ENCODE data around the gene SHC2.

Gene SHC2

DNA sequence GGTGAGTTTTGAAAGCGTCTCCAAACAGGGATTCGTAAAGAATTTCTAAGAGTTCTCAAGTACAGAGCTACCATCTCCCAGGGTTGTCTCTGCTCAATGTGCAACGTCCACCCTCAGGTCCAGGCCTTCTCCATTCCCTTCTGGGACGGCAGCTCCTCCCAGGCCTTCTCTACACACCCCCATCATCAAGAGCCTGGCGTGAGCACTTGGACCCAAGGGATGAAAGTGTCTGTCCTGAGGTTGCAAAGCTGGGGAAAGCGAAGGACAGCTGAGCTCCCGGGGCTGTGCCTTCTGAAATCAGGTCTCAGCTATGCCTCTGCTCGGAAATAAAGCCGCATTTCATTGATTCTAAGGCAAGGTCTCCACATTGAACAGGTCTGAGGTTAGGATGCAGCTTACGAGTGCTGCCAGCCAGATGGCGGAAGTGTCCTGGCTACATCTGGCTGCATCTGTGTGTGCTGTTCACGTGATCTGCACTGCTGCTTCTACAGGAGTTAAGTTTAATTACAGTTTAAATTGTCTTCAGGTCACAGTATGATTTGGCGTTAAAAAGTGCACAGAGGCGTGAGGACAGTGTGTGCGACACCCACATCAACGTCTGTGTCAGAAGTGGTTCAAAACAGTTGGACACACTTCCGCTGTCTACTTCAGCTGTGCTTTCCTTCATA lies 89.2 kb downstream of the SHC2 start:
- H3K9me3 ChIP-seq (ENCODE audit: control insufficient read depth, insufficient read depth, low read length): no peaks in the 10 kb centered on the region
- no peaks in the 10 kb centered on the region for H3K4me1 ChIP-seq (ENCODE audit: control insufficient read depth, insufficient read depth, low read length)
- H3K27me3 ChIP-seq (ENCODE audit: control insufficient read depth, insufficient read depth, low read length): no peaks in the 10 kb centered on the region
- no peak overlapping the region for H3K9ac ChIP-seq (ENCODE audit: low read depth, low read length)
- H3K27ac ChIP-seq (ENCODE audit: low read depth, low read length): no peak overlapping the region
- H3K36me3 ChIP-seq (ENCODE audit: control insufficient read depth, insufficient read depth, low read length): no peaks in the 10 kb centered on the region
- H3K4me3 ChIP-seq (ENCODE audit: low read depth, low read length): no peak overlapping the region

DNA sequence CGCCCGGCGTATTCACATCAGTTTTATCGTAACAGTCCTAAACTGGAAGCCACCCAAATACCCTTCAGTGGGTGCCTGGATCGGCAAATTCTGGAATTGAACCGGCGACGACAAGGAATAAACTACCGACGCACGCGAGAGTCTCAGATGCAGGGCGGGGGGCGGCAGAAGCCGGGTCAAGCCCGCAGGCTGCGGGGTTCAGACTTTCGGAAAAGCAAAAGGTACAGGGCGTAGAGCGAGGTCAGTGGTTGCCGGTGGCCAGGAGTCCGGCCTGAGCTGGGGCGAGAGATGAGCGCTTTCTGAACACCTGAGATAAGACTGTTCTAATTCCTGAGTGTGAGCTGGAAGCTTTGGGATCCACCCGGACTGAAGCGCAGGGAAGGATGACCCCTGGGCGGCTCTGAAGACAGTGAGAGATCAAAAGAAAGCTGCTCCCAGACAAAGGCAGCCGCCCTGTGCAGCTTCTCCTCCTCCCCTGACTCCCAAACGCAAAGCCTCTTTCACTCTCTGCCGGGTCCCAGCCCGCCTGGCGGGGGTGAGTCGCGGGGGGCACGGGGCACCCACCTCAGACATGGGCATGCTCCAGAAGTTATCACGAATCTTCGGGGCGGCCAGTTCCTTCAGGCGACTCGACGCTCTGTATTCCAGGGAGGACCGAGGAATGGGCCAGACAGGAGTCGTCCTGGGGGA lies 90.0 kb downstream of the SHC2 start:
- no peaks in the 10 kb centered on the region for H3K27me3 ChIP-seq (ENCODE audit: control insufficient read depth, insufficient read depth, low read length)
- no peaks in the 10 kb centered on the region for H3K36me3 ChIP-seq (ENCODE audit: control insufficient read depth, insufficient read depth, low read length)
- no peaks in the 10 kb centered on the region for H3K4me1 ChIP-seq (ENCODE audit: control insufficient read depth, insufficient read depth, low read length)
- H3K9me3 ChIP-seq (ENCODE audit: control insufficient read depth, insufficient read depth, low read length): no peaks in the 10 kb centered on the region
- H3K4me3 ChIP-seq (ENCODE audit: low read depth, low read length): no peak overlapping the region
- H3K9ac ChIP-seq (ENCODE audit: low read depth, low read length): no peak overlapping the region
- H3K27ac ChIP-seq (ENCODE audit: low read depth, low read length): no peak overlapping the region

DNA sequence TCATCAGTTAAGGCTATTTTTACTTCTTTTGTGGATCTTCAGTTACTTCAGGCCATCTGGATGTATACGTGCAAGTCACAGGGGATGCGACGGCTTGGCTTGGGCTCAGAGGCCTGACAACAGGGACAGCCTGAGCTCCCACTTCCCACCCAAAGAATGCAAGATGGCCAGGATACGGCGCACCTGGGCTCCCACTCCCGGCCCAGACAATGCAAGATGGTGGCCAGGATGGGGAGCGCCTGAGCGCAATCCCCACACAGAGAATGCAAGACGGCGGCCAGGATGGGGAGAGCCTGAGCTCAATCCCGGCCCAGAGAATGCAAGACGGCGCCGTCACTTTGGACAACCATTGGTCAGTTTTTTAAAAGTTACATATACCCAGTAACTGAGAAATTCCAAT lies 91.0 kb downstream of the SHC2 start:
- Histone ChIP-seq H3K9ac (ENCODE audit: low read depth, low read length) (no peak overlapping the region), H3K4me1 (ENCODE audit: control insufficient read depth, insufficient read depth, low read length) (no peaks in the 10 kb centered on the region), H3K27ac (ENCODE audit: low read depth, low read length) (no peak overlapping the region), H3K27me3 (ENCODE audit: control insufficient read depth, insufficient read depth, low read length) (no peaks in the 10 kb centered on the region), H3K36me3 (ENCODE audit: control insufficient read depth, insufficient read depth, low read length) (no peaks in the 10 kb centered on the region), H3K4me3 (ENCODE audit: low read depth, low read length) (no peak overlapping the region), H3K9me3 (ENCODE audit: control insufficient read depth, insufficient read depth, low read length) (no peaks in the 10 kb centered on the region)

DNA sequence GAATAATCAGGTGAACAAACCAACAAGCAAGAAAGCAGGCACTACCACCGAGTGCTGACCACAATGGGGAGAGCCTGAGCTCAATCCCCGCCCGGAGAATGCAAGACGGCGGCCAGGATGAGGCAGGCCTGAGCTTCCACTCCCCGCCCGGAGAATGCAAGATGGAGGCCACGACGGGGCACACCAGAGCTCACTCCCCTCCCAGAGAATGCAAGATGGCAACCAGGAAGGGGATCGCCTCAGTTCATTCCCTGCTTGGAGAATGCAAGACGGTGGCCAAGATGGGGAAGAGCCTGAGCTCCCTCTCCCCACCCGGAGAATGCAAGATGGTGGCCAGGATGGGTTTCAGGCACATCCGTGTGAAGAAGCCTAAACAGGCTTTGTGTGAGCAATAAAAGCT lies 91.6 kb downstream of the SHC2 start:
- Histone ChIP-seq H3K9ac (ENCODE audit: low read depth, low read length) (no peak overlapping the region), H3K36me3 (ENCODE audit: control insufficient read depth, insufficient read depth, low read length) (no peaks in the 10 kb centered on the region), H3K27me3 (ENCODE audit: control insufficient read depth, insufficient read depth, low read length) (no peaks in the 10 kb centered on the region), H3K27ac (ENCODE audit: low read depth, low read length) (no peak overlapping the region), H3K4me1 (ENCODE audit: control insufficient read depth, insufficient read depth, low read length) (no peaks in the 10 kb centered on the region), H3K9me3 (ENCODE audit: control insufficient read depth, insufficient read depth, low read length) (no peaks in the 10 kb centered on the region), H3K4me3 (ENCODE audit: low read depth, low read length) (no peak overlapping the region)

DNA sequence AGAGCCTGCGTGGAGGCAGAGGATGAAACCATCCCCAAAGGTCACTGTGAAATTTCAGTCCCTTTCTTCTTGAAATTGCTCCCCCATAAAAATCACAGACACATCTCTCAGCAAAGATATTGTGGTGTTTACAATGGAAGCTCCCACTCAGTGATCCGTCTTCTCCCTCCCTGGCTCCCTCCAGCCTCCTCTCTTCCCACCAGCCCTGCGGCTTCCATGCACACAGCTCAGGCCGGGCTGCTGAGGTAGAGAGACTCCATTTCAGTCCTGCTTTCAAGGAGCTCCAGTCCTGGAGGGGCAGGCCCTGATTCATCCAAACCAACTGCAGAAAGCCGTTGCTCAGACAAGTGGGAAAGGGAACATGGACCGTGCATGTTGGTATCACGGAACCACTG lies 92.2 kb downstream of the SHC2 start:
- Histone ChIP-seq H3K27ac (ENCODE audit: low read depth, low read length) (no peak overlapping the region), H3K4me3 (ENCODE audit: low read depth, low read length) (no peak overlapping the region), H3K9ac (ENCODE audit: low read depth, low read length) (no peak overlapping the region), H3K4me1 (ENCODE audit: control insufficient read depth, insufficient read depth, low read length) (no peaks in the 10 kb centered on the region), H3K27me3 (ENCODE audit: control insufficient read depth, insufficient read depth, low read length) (no peaks in the 10 kb centered on the region), H3K9me3 (ENCODE audit: control insufficient read depth, insufficient read depth, low read length) (no peaks in the 10 kb centered on the region), H3K36me3 (ENCODE audit: control insufficient read depth, insufficient read depth, low read length) (no peaks in the 10 kb centered on the region)

DNA sequence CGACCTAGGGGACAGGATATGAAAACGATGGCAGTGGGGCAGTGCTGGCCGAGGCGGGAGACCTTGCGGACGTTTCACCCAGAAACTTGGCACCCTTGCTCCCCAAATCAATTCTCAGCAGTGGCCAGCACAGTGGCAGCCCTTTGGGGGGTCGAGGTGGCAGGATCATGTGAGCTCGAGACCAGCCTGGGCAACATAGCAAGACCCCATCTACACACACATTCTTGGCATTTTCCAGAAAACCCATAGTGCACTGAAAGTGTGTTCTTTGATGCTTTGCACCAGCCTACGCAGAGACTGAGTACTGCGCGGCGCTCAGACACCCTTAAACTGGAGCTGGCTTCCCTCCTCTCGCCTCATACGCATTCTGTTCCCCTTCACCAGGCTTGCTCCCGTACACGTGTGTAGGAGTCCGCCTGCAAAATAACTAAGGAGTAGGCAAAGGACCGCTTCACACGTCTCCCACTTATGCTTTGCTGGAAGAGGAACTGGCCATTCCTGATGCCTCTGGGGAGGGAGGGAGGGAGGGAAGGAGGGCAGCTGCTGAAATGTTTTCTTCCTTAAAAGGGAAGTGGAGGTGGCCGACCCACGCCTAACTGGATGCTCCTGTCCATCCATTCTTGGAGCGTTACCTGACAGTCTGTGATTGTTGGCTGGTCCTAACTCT lies 92.7 kb downstream of the SHC2 start:
- H3K4me1 ChIP-seq (ENCODE audit: control insufficient read depth, insufficient read depth, low read length): no peaks in the 10 kb centered on the region
- H3K27ac ChIP-seq (ENCODE audit: low read depth, low read length): no peak overlapping the region
- no peak overlapping the region for H3K4me3 ChIP-seq (ENCODE audit: low read depth, low read length)
- no peaks in the 10 kb centered on the region for H3K36me3 ChIP-seq (ENCODE audit: control insufficient read depth, insufficient read depth, low read length)
- no peaks in the 10 kb centered on the region for H3K9me3 ChIP-seq (ENCODE audit: control insufficient read depth, insufficient read depth, low read length)
- no peaks in the 10 kb centered on the region for H3K27me3 ChIP-seq (ENCODE audit: control insufficient read depth, insufficient read depth, low read length)
- no peak overlapping the region for H3K9ac ChIP-seq (ENCODE audit: low read depth, low read length)

DNA sequence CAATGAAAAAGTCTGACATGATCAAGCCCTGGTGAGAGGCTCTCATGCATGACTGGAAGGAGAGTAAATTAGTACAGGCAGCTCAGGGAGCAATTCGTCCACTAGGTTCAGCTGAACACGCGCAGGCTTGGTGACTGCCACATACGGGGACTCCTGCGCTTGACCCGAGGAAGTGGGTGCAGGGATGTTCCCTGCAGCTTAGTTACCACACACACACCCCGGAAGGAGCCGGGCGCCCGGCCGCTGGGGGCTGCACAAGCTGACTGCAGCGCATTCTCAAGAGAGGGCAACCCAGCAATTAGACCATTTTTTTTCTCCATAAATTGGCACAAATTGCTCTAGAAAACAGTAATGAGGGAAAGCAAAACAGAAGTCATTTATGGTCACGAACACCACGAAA lies 93.3 kb downstream of the SHC2 start:
- Histone ChIP-seq H3K9ac (ENCODE audit: low read depth, low read length) (no peak overlapping the region), H3K4me3 (ENCODE audit: low read depth, low read length) (no peak overlapping the region), H3K4me1 (ENCODE audit: control insufficient read depth, insufficient read depth, low read length) (no peaks in the 10 kb centered on the region), H3K36me3 (ENCODE audit: control insufficient read depth, insufficient read depth, low read length) (no peaks in the 10 kb centered on the region), H3K27ac (ENCODE audit: low read depth, low read length) (no peak overlapping the region), H3K9me3 (ENCODE audit: control insufficient read depth, insufficient read depth, low read length) (no peaks in the 10 kb centered on the region), H3K27me3 (ENCODE audit: control insufficient read depth, insufficient read depth, low read length) (no peaks in the 10 kb centered on the region)

DNA sequence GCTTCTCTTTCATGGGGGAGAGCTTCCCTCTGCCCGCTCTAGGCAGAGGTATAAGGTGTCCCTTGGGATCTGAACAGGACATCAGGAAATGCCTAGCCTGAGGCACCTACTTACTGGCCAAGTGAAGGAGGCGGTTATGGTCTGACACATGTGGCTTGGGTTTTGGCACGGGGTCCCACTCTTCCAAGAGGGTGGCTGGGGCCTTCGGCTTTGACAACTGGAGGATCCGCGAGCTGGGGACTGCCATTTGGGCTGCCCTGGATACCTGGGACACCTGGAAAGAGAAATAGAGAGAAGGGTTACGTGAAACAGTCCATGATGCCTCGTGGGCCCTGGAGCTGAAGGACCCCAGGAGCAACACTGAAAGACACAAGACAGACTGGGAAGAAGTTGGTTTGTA lies 93.9 kb downstream of the SHC2 start:
- Histone ChIP-seq H3K36me3 (ENCODE audit: control insufficient read depth, insufficient read depth, low read length) (no peaks in the 10 kb centered on the region), H3K9me3 (ENCODE audit: control insufficient read depth, insufficient read depth, low read length) (no peaks in the 10 kb centered on the region), H3K4me1 (ENCODE audit: control insufficient read depth, insufficient read depth, low read length) (no peaks in the 10 kb centered on the region), H3K4me3 (ENCODE audit: low read depth, low read length) (no peak overlapping the region), H3K27ac (ENCODE audit: low read depth, low read length) (no peak overlapping the region), H3K27me3 (ENCODE audit: control insufficient read depth, insufficient read depth, low read length) (no peaks in the 10 kb centered on the region), H3K9ac (ENCODE audit: low read depth, low read length) (no peak overlapping the region)

Data from HUES48 (cell line).